ENCODE measurements around the gene P2RX3.

- TF ChIP-seq CTCF (conservative IDR thresholded peaks at IDR 0.05) (no peak), ZFX (IDR thresholded peaks at IDR 0.05) (no peak)
These were observed 53.0 kb downstream of the P2RX3 start for GRCh38 chr11:57391111-57391510.

Data from C4-2B (cell line).